Measurements from ENCODE around the gene MINAR2.

The MINAR2 gene

GRCh38 chr5:129771058-129771838 is 23.4 kb downstream of the MINAR2 start:
- DNase-seq: peak; percentile 9 to 52

GRCh38 chr5:129773376-129773775 is 25.5 kb downstream of the MINAR2 start:
- DNase-seq: no peak

DNA sequence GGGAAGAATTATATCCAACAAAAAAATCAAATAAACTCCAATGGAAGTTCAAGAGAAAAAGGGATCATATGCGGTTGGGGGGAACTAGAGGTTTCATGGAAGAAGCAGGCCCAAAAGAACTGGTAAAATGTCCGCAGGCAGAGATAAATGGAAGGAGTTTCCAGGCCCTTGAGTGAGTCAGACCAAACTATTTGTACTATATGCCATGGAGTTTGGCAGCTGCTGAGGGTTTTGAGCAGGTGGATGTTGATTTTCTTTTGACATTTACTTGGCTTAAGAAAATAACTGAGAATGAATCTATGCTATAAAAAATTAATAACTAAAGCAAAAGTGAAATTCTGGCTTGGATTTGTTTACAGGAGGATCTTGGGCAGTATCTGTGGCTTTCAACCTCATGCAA is 33.7 kb downstream of the MINAR2 start:
- no peak for DNase-seq

DNA sequence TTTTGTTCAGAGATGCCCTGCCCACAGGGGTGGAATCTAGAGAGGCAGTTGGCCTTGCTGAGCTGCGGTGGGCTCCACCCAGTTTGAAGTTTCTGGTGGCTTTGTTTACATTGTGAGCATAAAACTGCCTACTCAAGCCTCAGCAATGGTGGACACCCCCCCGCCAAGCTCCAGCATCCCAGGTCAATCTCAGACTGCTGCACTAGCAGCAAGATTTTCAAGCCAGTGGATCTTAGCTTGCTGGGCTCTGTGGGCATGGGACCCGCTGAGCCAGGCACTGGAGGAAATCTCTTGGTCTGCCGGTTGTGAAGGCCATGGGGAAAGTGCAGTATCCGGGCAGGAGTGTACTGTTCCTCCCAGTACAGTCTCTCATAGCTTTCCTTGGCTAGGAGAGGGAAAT is 55.5 kb downstream of the MINAR2 start:
- no peak for DNase-seq

DNA sequence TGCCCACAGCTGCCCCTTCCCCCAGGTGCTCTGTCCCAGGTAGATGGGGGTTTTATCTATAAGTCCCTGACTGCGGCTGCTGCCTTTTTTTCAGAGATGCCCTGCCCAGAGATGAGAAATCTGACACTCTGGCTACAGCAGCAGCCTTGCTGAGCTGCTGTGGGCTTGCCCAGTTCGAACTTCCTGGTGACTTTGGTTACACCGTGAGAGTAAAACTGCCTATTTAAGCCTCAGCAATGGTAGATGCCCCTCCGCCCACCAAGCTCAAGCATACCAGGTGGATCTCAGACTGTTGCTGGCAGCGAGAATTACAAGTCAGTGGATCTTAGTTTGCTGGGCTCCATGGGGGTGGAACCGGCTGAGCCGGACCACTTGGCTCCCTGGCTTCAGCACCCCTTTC is 56.8 kb downstream of the MINAR2 start:
- no peak for DNase-seq

GRCh38 chr5:129807162-129807814 is 59.4 kb downstream of the MINAR2 start:
- DNase-seq: no peak
